Breast epithelium (tissue), 3 donors: ENCODE measurements around the gene ANKDD1A.

ENCODE experiments used
- POLR2A ChIP-seq: fragments of 450-650 bp; IDR thresholded peaks from one replicate; pipeline ENCODE4 v1.6.1; 2016; ENCODE audit warnings: antibody characterized with exemption, mild to moderate bottlenecking, moderate library complexity
- POLR2AphosphoS5 ChIP-seq, 3 donors: sonication (generic); formaldehyde crosslinking; IDR thresholded peaks; one replicate each; pipeline ENCODE4 v1.6.1; 2017; ENCODE audit warnings: antibody characterized with exemption in 3 of 3
- TF ChIP-seq, protein P1 (sequence below), 3 donors: fragments of 450-650 bp; IDR thresholded peaks; one replicate each; pipeline ENCODE4 v1.5.1; 2016 to 2017; ENCODE audit warnings: antibody characterized with exemption in 3 of 3, mild to moderate bottlenecking in 3 of 3, moderate library complexity in 3 of 3

GRCh38 chr15:64901141-64901540 is 10.6 kb upstream of the ANKDD1A start:
- TF ChIP-seq POLR2A = no peak
- TF ChIP-seq, protein P1, sequence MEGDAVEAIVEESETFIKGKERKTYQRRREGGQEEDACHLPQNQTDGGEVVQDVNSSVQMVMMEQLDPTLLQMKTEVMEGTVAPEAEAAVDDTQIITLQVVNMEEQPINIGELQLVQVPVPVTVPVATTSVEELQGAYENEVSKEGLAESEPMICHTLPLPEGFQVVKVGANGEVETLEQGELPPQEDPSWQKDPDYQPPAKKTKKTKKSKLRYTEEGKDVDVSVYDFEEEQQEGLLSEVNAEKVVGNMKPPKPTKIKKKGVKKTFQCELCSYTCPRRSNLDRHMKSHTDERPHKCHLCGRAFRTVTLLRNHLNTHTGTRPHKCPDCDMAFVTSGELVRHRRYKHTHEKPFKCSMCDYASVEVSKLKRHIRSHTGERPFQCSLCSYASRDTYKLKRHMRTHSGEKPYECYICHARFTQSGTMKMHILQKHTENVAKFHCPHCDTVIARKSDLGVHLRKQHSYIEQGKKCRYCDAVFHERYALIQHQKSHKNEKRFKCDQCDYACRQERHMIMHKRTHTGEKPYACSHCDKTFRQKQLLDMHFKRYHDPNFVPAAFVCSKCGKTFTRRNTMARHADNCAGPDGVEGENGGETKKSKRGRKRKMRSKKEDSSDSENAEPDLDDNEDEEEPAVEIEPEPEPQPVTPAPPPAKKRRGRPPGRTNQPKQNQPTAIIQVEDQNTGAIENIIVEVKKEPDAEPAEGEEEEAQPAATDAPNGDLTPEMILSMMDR (IDR thresholded peaks at IDR 0.05) = no peak
- no peak for TF ChIP-seq POLR2AphosphoS5 (IDR thresholded peaks at IDR 0.05)
